Glomerular endothelial cell (primary cell): ENCODE data around the gene CIRBP. TPM values are rescaled to one million over a fixed set of nuclear protein-coding genes. Genes with fewer than 3 reads are reported as not detected.

Experiments
- DNase-seq: peaks from one replicate; pipeline ENCODE4 v3.0.0-alpha.2; 2011; ENCODE audit warnings: low read depth, low spot score; ENCODE audit errors: extremely low read depth
- total RNA-seq: library from RNA; depleted of rRNA; stranded (reverse); fragments of >200 nt; gene quantifications from 2 replicates; pipeline ENCODE4 v1.2.3, GENCODE V29; 2015

CIRBP gene
- total RNA-seq, 1 donor from 2014 or later: 231 TPM

GRCh38 chr19:1229924-1230782, 39.0 kb upstream of the CIRBP start:
- DNase-seq: no peak

GRCh38 chr19:1230783-1231489, 38.2 kb upstream of the CIRBP start:
- no peak for DNase-seq

DNA sequence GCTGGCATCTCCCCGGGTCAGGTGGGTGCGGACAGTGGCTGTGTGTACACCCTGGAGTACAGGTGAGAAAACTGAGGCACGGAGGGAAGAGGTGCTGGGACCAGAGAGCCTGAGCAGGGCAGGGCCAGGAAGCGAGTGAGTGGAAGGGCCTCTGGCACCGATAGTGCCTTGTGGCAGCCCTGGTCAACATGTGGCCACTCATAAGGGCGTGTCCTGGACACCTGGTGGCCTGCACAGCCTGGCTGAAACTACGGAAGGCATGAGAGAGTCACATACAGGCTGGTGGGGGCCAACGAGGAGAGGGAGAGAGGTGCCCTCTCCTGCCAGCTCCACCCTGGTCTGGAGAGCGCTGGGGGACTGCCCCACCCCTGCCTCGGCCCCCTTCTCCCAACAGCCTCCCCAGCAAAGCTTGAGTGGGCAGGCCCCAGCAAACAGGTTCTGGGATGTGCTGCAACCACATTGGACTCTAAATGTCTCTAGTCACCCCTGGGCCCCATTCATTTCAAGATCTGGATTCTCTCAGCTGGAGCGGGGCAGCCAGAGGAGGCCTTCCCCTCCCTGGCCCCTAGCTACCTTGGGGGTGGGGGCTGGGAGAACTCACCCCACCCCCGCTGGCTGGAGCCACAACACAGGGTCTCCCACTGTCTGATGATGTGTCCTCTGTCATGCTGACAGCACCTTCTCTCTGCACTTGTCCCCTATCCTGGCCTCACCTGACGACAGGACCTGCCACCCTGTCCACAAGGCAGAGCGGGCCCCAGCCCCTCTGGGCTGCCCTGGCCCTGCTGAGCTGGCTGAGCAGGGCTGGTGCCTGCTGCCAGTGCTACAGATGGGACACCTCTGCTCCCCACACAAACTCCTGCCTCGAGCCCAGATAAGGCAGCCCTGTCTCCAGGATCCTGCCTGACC, 37.1 kb upstream of the CIRBP start:
- DNase-seq: no peak

DNA sequence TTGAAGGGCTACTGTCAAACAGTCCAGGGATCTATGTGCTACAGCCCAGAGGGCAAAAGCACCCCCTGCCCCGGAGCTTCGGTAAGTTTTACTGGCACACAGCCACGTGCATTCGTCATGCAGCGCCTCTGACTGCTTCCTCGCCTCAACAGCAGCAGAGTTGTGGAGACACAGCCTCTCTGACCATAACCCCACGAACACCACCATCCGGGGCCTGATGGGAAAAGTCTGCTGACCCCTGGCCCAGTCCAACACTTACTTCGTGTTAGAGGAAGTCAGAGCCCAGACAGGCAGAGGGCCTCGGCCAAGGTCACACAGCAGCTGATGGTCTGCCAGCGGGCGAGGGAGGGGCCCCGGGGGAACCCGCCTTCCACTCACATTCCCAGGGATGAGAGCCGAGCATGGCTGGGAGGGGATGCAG, 36.5 kb upstream of the CIRBP start:
- DNase-seq: no peak

DNA sequence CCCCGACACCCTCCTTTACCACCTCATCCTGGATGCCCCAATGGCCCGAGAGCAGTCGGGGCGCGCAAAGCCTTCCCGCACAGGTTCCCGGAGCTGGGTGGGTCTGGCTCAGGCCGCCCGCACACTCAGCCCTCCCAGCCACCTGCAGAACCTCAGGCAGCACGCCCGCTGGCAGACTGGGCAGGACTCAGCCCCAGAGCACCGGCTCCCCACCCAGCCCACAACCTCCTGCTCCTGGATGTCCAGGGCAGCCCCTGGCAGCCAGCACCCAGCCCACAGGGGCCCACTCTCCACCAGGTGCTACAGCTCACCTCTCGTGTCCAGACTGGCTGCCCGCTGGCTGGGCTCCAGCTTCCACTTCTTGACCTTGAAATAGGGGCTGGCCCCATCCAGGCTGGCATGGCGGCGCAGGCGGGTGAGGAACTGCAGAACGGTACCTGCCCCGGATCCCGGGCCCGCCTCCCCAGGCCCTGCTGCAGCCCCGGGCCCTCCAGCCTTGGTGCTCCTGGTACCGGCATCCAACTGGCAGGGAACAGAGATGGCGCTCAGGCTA, 35.9 kb upstream of the CIRBP start:
- no peak for DNase-seq

GRCh38 chr19:1234051-1234954, 34.8 kb upstream of the CIRBP start:
- no peak for DNase-seq

DNA sequence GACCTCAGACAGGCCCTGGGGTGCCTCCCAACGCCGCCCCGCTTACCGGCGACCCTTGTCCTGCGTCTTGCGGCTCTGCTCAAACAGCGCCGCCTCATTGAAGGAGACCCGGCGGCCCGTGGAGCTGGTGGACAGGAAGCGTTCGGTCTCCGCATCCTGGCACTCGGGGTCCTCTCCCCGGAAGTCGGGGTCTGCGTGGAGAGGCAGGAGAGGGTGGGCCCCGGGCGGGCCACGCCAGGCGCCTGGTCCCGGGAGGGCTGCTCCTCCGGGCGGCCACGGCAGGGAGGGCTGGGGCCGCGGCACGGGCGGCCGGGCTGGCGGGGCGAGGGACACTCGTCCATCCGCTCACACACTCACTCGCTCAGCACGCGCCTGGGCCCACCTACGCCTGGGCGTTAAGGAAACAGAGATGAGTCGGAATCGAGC, 34.2 kb upstream of the CIRBP start:
- no peak for DNase-seq

- no peak for DNase-seq
Observed at GRCh38 chr19:1235625-1236538, 33.2 kb upstream of the CIRBP start.

DNA sequence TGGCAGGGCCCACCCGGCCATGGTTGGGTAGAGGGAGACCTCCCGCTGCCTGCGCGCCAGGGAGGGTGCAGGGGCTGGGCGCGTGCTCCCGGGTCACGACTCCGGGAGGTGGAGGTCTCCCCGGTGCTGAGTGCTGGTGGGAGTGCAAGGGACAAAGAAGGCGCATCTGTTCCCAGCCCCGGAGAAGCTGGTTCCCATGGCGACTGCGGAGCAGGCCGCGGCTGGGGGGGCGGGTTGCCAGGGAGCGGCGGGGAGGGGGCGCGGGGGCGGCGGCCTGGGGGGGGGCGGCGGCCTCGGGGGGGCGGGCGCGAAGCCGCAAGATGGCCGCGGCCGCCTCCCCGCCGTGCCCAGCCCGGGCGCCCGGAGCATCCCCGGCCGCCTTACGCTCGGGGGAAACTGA, 32.6 kb upstream of the CIRBP start:
- DNase-seq: no peak

- no peak for DNase-seq
Observed at GRCh38 chr19:1237027-1237659, 32.0 kb upstream of the CIRBP start.

DNA sequence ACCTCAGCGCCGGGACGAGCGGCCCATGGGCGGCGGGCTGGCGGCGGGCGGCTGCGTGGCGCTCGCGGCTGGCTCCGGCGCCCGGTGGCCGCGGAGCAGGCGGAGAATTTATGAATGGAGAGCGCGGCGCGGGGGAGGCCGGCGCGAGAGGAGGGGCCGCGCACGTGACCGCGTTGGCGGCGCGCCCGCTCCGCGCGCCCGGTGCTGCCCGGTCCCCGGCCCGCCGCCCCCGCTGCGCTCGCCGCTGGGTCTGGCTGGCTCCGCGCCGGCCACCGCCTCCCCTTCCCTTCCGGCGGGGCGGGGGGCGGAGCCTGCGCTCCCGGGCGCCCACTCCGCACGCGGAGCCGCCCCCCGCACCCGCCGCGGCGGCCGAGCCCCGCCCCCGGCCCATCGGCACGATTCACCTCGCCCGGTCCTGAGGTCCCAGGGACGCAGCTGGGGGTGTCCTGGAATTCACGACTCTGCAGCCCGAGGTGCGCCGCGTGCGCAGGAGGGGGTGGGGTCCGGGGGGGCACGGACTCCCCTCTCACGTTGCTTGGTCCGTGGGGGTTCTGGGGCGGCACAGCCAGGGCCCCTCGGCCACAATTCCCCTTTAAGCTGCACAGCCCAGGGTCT, 31.3 kb upstream of the CIRBP start, which contains the start of gene CBARP:
Gene CBARP (minus strand): TSS at position 252 of the 615 bp plus-strand sequence. CDS start 1,905 bp downstream, outside the sequence.
- DNase-seq: no peak

GRCh38 chr19:1238369-1239303, 30.5 kb upstream of the CIRBP start:
- no peak for DNase-seq

DNA sequence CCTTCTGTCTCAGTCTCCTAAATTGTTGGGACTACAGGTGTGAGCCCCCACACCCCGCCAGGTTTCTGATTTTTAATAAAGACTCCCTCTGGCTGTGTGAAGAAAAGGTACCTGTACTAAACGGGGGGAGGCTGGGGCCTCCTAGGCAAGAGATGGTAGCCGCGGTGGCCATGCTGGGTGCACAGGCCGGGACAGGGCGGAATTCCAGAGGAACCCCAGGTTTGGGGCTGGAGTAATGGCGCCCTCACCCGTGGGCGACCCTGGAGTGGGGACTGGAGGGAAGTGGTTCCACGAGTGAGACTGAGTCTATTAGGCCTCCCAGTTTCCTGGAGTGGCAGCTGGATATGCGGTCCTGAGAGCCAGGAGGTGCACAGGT, 29.7 kb upstream of the CIRBP start:
- no peak for DNase-seq

DNA sequence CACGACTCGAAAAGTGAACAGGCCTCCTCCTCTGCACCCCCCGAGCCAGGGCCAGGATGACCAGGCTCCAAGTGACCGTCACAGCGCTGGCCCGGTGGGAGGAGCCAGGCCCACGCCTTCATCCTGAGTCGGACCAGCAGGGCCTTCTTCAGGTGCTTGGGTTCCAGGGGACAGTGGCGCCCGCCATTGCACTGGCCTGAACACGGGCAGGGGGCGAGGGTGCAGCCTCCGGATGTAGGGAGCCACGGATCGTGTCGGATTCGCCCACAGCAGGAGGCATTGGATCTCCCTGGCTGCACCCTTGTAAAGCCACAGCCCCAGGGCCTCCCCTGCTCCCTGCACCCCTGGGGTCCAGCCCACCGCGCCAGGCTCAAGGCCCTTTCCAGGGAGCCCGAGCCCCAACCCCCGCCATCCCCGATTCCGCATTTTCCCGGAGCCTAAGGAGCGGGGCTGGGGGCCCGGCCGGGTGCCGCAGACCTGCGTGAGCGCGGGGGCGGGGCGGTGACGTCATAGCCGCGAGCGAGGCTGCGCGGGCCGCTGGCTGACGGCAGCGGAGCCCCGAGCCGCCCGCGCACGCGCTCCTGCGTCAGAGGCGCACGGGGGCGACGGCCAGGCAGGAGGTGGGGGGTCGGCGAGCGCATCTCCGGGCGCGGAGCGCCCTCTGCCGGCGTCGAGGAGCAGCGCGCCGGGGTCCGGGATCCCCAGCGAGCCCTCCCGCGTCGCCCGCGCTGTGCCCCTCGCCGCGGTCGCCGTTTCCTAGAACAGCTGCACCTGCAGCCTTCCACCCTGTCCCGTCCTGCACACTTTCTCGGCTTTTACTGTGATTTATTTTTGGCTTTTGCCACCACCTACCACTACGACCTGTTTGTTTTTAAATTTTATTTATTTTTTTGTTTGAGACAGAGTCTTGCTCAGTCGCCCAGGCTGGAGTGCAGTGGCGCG, 29.1 kb upstream of the CIRBP start:
- no peak for DNase-seq

DNA sequence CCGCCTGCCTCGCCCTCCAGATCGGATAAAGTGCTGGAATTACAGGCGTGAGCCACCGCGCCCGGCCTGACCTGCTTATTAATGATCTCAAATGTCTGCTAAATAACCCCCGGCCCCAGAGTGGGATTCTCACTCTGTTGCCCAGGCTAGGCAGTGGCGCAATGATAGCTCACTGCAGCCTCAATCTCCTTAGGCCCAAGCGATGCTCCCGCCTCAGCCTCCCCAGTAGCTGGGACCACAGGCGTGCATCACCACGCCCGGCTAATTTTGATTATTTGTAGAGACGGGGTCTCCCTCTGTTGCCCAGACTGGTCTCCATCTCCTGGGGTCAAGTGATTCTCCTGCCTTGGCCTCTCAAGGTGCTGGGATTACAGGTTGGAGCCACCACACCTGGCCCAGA, 28.2 kb upstream of the CIRBP start:
- no peak for DNase-seq
